ENCODE measurements around the gene ACAA1. TPM values are rescaled to one million over a fixed set of nuclear protein-coding genes. Genes with fewer than 3 reads are reported as not detected.

The ACAA1 gene
- total and polyA plus RNA-seq, 12 donors, result 76.4 to 136 (median 117) TPM

DNA sequence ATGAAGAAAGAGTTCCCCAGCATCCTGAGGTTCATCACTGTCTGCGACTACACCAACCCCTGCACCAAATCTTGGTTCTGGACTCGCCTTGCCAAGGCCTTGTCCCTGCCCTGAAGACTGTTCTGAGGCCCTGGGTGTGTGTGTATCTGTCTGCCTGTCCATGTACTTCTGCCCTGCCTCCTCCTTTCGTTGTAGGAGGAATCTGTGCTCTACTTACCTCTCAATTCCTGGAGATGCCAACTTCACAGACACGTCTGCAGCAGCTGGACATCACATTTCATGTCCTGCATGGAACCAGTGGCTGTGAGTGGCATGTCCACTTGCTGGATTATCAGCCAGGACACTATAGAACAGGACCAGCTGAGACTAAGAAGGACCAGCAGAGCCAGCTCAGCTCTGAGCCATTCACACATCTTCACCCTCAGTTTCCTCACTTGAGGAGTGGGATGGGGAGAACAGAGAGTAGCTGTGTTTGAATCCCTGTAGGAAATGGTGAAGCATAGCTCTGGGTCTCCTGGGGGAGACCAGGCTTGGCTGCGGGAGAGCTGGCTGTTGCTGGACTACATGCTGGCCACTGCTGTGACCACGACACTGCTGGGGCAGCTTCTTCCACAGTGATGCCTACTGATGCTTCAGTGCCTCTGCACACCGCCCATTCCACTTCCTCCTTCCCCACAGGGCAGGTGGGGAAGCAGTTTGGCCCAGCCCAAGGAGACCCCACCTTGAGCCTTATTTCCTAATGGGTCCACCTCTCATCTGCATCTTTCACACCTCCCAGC is 4.4 kb upstream of the ACAA1 start:
- peaks cover 8 to 36% (median 15%) of the 10 kb centered on the region in 9 donors for H3K4me1 ChIP-seq
- no peaks in the 10 kb centered on the region for H3K27me3 ChIP-seq
- no peak for TF ChIP-seq CTCF (IDR thresholded peaks at IDR 0.05)
- no peak overlapping the region for H3K27ac ChIP-seq
- H3K9me3 ChIP-seq, result peaks cover 0 to 7% (median 1%) of the 10 kb centered on the region in 11 donors
- intact Hi-C loops (cut with DNase I), result no loop called here
- 90 to 95% methylated on average over 7 of the region's 7 CpGs for WGBS, 2 donors
- ATAC-seq, result no peak
- H3K36me3 ChIP-seq, result peaks cover 0 to 27% (median 0%) of the 10 kb centered on the region in 9 donors
- no peak for DNase-seq
- H3K4me3 ChIP-seq, result no peak overlapping the region

GRCh38 chr3:38140326-38141172 is 3.6 kb upstream of the ACAA1 start:
- DNase-seq (no peak), ATAC-seq (no peak)
- Histone ChIP-seq H3K4me1 (peaks cover 8 to 44% (median 21%) of the 10 kb centered on the region in 9 donors), H3K27me3 (no peaks in the 10 kb centered on the region), H3K27ac (no peak overlapping the region), H3K4me3 (peak overlapping the region in 1 of 10 donors; percentile 100), H3K36me3 (peaks cover 0 to 27% (median 1%) of the 10 kb centered on the region in 9 donors), H3K9me3 (no peaks in the 10 kb centered on the region)
- no peak for TF ChIP-seq CTCF (IDR thresholded peaks at IDR 0.05)
- WGBS, 2 donors, result 96 to 97% methylated on average over 13 of the region's 13 CpGs
- intact Hi-C loops (cut with DNase I), result no loop called here

GRCh38 chr3:38139652-38140051 is 2.7 kb upstream of the ACAA1 start:
- intact Hi-C loops (cut with DNase I), result loop anchor here in 6 of 10 donors (2.0 to 10.0 kb wide), 5 partner anchors 25 to 345 kb away; partner anchors contain the start of genes ACVR2B (in 2 of the 6), XYLB (in 2 of the 6) and OXSR1 (in 1 of the 6)
- Histone ChIP-seq H3K4me3 (peak overlapping the region in 9 of 10 donors; percentile 63 to 100 (median 94)), H3K27ac (peak overlapping the region in 5 of 10 donors; percentile 91 to 97 (median 96)), H3K36me3 (peaks cover 0 to 36% (median 6%) of the 10 kb centered on the region in 9 donors), H3K9me3 (no peaks in the 10 kb centered on the region), H3K4me1 (peaks cover 8 to 53% (median 30%) of the 10 kb centered on the region in 9 donors), H3K27me3 (no peaks in the 10 kb centered on the region)
- DNase-seq (no peak), ATAC-seq (no peak)
- WGBS, 2 donors, result 92 to 93% methylated on average over 7 of the region's 7 CpGs
- TF ChIP-seq CTCF (IDR thresholded peaks at IDR 0.05), result no peak

GRCh38 chr3:38139191-38139590 is 2.3 kb upstream of the ACAA1 start:
- Histone ChIP-seq H3K27me3 (no peaks in the 10 kb centered on the region), H3K4me1 (peaks cover 8 to 56% (median 35%) of the 10 kb centered on the region in 9 donors), H3K4me3 (peak overlapping the region; percentile 63 to 100 (median 94)), H3K27ac (peak overlapping the region; percentile 86 to 97 (median 94)), H3K9me3 (no peaks in the 10 kb centered on the region), H3K36me3 (peaks cover 0 to 40% (median 10%) of the 10 kb centered on the region in 9 donors)
- no peak for ATAC-seq
- WGBS, 2 donors, result 18 to 30% methylated on average over 8 of the region's 8 CpGs
- DNase-seq, result no peak
- intact Hi-C loops (cut with DNase I), result loop anchor here in 6 of 10 donors (2.0 to 10.0 kb wide), 5 partner anchors 26 to 346 kb away; partner anchors contain the start of genes ACVR2B (in 2 of the 6), XYLB (in 2 of the 6) and OXSR1 (in 1 of the 6)
- TF ChIP-seq CTCF (IDR thresholded peaks at IDR 0.05), result no peak
